Measurements from ENCODE around the gene PXN.
A peak's percentile ranks its signal among the peaks of the same experiment; 100 is the strongest.
"Not testable (repeated sequence)": the region's sequence is repeated elsewhere in the genome, so short reads cannot be mapped to it uniquely, and the experiment has no call there.

Gene PXN

DNA sequence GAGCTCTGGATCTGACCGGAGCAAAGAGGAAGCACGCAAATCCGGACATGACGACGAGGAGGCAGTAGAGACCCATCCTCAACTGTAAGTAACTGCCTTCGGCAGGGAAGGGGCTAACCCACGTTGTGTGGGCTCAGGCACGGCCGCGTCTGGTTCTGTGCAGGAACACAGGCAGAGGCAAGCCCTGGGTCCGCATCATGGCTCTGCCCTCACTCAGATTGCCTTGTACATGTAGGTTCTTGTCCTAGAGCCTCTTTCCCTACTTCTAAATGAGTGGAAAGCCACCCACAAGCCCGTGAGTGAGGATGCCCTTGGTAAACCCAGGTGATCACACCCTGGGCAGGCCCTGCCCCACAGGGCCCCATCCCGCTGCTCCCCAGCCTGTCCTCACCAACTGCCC lies 55.7 kb downstream of the PXN start:
- DNase-seq (ENCODE audit: low read depth): no peak

GRCh38 chr12:120207227-120207626 lies 58.3 kb downstream of the PXN start:
- no peak for DNase-seq (ENCODE audit: low read depth)

- DNase-seq (ENCODE audit: low read depth): not testable (repeated sequence)
These were observed 58.7 kb downstream of the PXN start for GRCh38 chr12:120206781-120207180.

DNA sequence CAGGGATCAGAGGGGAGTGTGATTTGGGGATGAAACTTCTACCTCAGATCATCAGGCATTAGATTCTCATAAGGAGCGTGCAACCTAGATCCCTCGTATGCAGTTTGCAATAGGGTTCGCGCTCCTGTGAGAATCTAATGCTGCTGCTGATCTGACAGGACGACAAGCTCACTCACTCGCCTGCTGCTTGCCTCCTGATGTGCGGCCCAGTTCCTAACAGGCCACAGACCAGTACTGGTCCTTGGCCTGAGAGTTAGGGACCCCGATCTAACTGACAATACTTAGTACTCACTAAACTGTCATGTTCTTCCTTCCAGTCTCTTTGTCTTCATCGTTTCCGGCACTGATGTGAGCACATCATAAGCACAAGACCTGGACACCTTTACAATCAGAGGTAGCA lies 59.3 kb downstream of the PXN start:
- DNase-seq (ENCODE audit: low read depth): no peak

GRCh38 chr12:120204171-120204570 lies 61.4 kb downstream of the PXN start:
- no peak for DNase-seq (ENCODE audit: low read depth)

- DNase-seq (ENCODE audit: low read depth): no peak
These were observed 65.1 kb downstream of the PXN start for GRCh38 chr12:120200364-120200800.

- no peak for DNase-seq (ENCODE audit: low read depth)
These were observed 65.8 kb downstream of the PXN start for GRCh38 chr12:120199595-120200306.

- DNase-seq (ENCODE audit: low read depth): no peak
These were observed 66.5 kb downstream of the PXN start for GRCh38 chr12:120199025-120199424.

- DNase-seq (ENCODE audit: low read depth): no peak
These were observed 68.0 kb downstream of the PXN start for GRCh38 chr12:120197542-120197887.

- not testable (repeated sequence) for DNase-seq (ENCODE audit: low read depth)
These were observed 68.6 kb downstream of the PXN start for GRCh38 chr12:120196817-120197541.

DNA sequence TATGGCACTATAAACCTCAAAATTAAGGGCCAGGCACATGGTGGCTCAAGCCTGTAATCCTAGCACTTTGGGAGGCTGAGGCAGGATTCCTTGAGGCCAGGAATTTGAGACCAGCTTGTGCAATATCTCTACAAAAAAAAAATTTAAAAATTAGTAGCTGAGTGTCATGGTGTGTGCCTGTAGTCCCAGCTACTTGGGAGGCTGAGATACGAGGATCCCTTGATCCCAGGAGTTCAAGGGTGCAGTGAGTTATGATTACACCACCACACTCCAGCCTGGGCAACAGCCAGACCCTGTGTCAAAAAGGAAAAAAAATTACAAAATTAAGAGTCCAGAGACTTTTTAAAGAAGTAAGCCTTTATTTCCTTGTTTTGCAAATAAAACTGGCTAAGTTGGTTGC lies 69.2 kb downstream of the PXN start:
- DNase-seq (ENCODE audit: low read depth): no peak

GRCh38 chr12:120194534-120195395 lies 70.8 kb downstream of the PXN start, which contains the start of gene GCN1:
Gene GCN1, minus strand, starts transcription at chr12:120194715. Its CDS starts 18 bp downstream, at chr12:120194697.
- peak; percentile 76 for DNase-seq (ENCODE audit: low read depth)

DNA sequence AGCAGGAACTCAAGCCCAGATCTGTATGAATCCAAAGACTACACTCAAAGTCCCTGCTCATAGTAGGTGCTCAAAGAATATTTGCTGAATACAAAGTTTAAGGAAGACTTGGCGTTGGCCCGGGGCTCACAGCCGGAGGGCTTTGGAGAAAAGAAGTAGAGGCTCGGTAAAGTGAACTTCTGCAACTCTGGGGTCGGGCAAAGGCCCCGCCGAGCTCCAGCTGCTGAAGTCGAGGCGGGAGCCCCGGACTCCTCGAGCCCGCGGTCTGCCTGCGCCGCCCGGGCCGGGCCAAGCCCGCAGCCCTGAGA lies 71.3 kb downstream of the PXN start:
- DNase-seq (ENCODE audit: low read depth): no peak

DNA sequence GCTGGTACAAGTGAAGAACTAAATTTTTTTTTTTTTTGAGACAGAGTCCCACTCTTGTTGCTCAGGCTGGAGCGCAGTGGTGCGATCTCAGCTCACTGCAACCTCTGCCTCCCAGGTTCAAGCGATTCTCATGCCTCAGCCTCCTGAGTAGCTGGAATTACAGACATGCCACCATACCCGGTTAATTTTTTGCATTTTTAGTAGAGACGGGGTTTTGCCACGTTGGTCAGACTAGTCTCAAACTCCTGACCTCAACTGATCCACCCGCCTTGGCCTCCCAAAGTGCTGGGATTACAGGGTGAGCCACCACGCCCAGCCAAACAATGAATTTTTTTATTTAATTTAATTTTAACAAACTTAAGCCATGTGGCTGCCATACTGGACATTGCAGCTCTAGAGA lies 72.2 kb downstream of the PXN start:
- DNase-seq (ENCODE audit: low read depth): not testable (repeated sequence)

DNA sequence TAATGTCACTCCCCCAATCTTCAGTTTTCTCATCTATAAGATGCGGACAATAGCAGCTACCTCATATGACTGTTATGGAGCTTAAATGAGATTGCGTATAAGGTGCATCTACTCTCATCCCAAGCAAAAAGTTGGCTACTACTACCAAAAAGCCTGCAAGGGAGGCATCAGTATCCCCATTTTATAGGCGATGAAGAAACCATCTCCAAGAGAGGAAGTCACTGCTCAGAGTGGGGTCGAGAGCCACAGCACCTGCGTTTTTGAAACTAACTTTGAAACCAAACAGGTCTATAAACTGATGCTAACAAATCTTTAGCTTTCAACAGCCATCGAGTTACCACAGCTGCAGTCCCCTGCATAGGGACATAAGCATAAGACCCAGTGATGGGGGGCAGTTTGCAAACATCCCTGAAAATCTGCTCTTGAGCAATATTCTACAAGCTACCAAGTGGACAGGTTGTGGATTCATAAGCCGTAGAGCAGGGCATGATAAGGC lies 74.5 kb downstream of the PXN start:
- DNase-seq (ENCODE audit: low read depth): no peak

- DNase-seq (ENCODE audit: low read depth): no peak
These were observed 75.1 kb downstream of the PXN start for GRCh38 chr12:120190386-120190785.

GRCh38 chr12:120186654-120187053 lies 78.9 kb downstream of the PXN start:
- no peak for DNase-seq (ENCODE audit: low read depth)

DNA sequence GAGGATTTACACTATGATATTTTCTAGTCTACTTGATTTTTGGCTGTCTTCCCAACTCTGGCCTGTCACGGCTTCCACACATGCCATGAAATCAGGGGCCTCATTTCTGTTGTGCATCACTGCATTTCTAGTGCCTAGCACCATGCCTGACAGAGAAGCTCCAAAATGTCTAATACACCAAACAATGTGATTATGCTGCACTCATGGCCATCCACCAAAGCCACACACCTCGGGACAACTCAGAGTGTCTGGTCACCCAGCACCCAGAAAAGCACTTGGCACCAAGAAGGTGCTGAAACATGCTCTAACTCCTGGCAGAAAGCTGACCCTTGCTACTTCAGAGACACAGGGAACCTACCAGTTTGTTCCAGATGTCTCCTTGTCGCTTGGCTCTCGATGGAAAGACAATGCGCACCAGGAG lies 82.3 kb downstream of the PXN start:
- no peak for DNase-seq (ENCODE audit: low read depth)

DNA sequence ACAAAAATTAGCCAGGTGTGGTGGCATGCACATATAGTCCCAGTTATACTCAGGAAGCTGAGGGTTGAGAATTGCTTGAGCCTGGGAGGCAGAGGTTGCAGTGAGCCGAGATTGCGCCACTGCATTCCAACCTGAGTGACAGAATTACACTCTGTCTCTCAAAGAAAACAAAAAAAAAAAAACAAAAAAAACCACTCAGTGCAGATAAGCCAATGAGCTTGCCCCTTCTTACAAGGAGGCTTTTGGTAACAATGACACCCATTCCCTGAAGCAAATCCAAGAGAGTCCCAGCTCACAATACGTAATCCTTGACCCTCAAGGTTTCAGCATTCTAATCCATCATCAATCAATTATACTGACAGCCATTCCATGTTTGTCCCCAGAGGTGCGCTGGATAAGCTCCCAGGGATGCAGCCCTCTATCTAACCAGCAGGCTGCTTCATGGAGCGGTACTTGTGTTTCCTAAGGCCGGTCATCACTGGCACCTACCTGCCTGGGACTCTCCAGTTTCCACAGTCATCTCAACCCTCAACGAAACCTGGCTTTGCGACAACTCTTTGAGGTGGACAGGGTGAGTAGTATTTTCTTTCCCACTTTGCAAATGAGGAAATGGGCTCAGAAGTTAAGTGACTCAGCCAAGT lies 83.4 kb downstream of the PXN start:
- no peak for DNase-seq (ENCODE audit: low read depth)

- DNase-seq (ENCODE audit: low read depth): no peak
These were observed 84.6 kb downstream of the PXN start for GRCh38 chr12:120180975-120181374.

GRCh38 chr12:120175537-120175936 lies 90.0 kb downstream of the PXN start:
- DNase-seq (ENCODE audit: low read depth): no peak

DNA sequence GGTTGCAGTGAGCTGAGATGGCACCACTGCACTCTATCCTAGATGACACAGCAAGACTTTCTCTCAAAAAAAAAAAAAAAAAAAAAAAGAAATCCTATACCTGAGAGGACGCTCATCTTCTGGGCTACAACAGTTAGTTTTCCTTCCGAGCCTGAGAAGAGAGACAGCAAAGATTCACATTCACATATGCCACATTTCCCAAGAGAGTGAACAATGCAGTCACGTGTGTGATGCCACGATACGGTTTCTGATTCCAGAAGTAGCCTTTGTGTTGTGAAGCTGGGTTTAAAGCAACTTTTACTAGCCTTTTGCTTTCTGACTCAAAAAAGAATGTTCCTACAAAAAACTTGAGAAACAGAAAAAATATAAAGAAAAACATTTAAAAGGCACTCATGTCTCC lies 90.5 kb downstream of the PXN start:
- no peak for DNase-seq (ENCODE audit: low read depth)

All from stimulated activated CD8-positive, alpha-beta memory T cell treated with anti-CD3 and anti-CD28 coated beads, Interleukin-15, amount 100 ng/mL, for 1 hour (primary cell).